Measurements from ENCODE around the gene LCAT. TPM values are rescaled to one million over a fixed set of nuclear protein-coding genes. Genes with fewer than 3 reads are reported as not detected.

Gene LCAT
- total RNA-seq, 1 experiment from 2014 or later: 17.8 TPM

DNA sequence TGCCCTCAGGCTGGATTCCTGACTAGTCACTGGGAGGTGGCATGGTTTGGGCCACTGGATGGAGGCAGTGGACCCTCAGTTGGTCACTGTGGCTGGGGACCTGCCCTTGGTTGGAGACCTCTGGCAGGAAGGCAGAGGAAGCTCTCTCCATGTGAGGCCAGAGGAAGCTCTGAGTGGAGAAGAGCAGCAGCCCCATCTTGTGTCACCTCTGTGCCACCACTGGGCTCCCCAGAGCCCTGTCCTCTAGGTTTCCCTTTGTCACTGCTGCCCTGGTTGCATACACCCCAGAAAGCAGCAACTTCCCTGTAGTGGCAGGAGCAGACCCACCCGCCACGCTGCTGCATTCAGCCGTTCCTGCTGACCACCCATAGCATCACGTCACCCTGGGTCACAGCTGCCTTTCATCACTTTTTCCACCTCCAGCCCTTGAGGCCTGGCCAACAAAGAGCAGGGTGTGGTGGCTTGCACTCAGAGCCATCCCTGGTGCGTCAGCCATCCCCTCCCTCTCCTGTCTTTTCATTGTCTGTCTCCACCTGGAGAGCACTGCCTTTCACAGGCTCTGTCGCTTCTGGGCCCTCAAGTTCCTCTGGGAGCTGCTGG, 24.2 kb downstream of the LCAT start:
- Histone ChIP-seq H3K27me3 (ENCODE audit: insufficient read depth, low read length) (no peaks in the 10 kb centered on the region), H3T11ph (ENCODE audit: low read length) (no peak overlapping the region), H3K18ac (ENCODE audit: insufficient read length, low read depth, low read length) (no peak overlapping the region), H3K4me1 (ENCODE audit: insufficient read depth, low read length) (peaks cover 7% of the 10 kb centered on the region; the same call in 1 of the 2 replicates), H2BK120ac (ENCODE audit: low read depth, low read length, poor library complexity, severe bottlenecking) (no peak overlapping the region), H2AFZ (ENCODE audit: low read length) (no peak overlapping the region), H2BK20ac (ENCODE audit: low read depth, low read length, poor library complexity, severe bottlenecking) (no peak overlapping the region), H3K9ac (ENCODE audit: extremely low read depth, insufficient read length, low read length) (no peak overlapping the region), H3K56ac (ENCODE audit: insufficient read length, low read depth, low read length) (no peak overlapping the region), H3K27ac (ENCODE audit: insufficient read length, low read depth, low read length) (no peak overlapping the region), H3K23ac (ENCODE audit: insufficient read length, low read depth, low read length) (no peak overlapping the region), H2AK5ac (ENCODE audit: insufficient read length, low read length) (no peak overlapping the region), H3K9me3 (ENCODE audit: control insufficient read depth, low read depth, low read length) (no peaks in the 10 kb centered on the region), H3K23me2 (ENCODE audit: insufficient read length, low read depth, low read length, poor library complexity, severe bottlenecking) (no peaks in the 10 kb centered on the region), H3K4me2 (ENCODE audit: insufficient read depth, insufficient read length, low read length) (no peak overlapping the region), H2BK5ac (ENCODE audit: insufficient read length, low read length) (no peak overlapping the region), H2BK15ac (ENCODE audit: low read depth, low read length) (no peak overlapping the region), H4K20me1 (ENCODE audit: control insufficient read depth, insufficient read depth, insufficient read length) (no peaks in the 10 kb centered on the region), H3K79me2 (ENCODE audit: insufficient read depth, low read length) (no peaks in the 10 kb centered on the region), H3K79me1 (ENCODE audit: insufficient read depth, low read depth, low read length, poor library complexity, severe bottlenecking) (no peaks in the 10 kb centered on the region), H4K91ac (ENCODE audit: insufficient read length, low read depth, low read length) (no peak overlapping the region), H3K14ac (ENCODE audit: insufficient read depth, low read length) (no peak overlapping the region), H3K4ac (ENCODE audit: low read depth, low read length) (no peak overlapping the region), H4K8ac (replicated peaks; ENCODE audit: insufficient read length, low read depth, low read length) (no peak overlapping the region), H4K5ac (ENCODE audit: insufficient read length, low read depth, low read length) (no peak overlapping the region), H2BK12ac (ENCODE audit: insufficient read length, low read depth, low read length) (no peak overlapping the region)
- TF ChIP-seq, protein P1, sequence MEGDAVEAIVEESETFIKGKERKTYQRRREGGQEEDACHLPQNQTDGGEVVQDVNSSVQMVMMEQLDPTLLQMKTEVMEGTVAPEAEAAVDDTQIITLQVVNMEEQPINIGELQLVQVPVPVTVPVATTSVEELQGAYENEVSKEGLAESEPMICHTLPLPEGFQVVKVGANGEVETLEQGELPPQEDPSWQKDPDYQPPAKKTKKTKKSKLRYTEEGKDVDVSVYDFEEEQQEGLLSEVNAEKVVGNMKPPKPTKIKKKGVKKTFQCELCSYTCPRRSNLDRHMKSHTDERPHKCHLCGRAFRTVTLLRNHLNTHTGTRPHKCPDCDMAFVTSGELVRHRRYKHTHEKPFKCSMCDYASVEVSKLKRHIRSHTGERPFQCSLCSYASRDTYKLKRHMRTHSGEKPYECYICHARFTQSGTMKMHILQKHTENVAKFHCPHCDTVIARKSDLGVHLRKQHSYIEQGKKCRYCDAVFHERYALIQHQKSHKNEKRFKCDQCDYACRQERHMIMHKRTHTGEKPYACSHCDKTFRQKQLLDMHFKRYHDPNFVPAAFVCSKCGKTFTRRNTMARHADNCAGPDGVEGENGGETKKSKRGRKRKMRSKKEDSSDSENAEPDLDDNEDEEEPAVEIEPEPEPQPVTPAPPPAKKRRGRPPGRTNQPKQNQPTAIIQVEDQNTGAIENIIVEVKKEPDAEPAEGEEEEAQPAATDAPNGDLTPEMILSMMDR (conservative IDR thresholded peaks at IDR 0.05): 0 out of 3 replicates have a peak, but pooled peaks have one; percentile 23
- H3K27ac Mint-ChIP-seq: no peak overlapping the region
- H3K9me3 Mint-ChIP-seq: no peaks in the 10 kb centered on the region
- no CpG with 5 or more reads among the region's 6 CpGs for WGBS (ENCODE audit: extremely low coverage, insufficient read length, low lambda C conversion rate)
- H3K27me3 Mint-ChIP-seq (ENCODE audit: low read depth): no peaks in the 10 kb centered on the region
- H3K4me3 Mint-ChIP-seq: no peak overlapping the region
- H3K36me3 Mint-ChIP-seq (ENCODE audit: insufficient read depth in 1 of 3, low read depth in 3 of 3): peaks cover 5 to 17% (median 5%) of the 10 kb centered on the region in 3 experiments; a peak in 5 of 7 replicates
- DNase-seq: no peak
- H3K4me1 Mint-ChIP-seq: peaks cover 18 to 21% of the 10 kb centered on the region in 2 experiments

Measured in H9 (cell line).